ENCODE data around the gene SIPA1L3. TPM values are rescaled to one million over a fixed set of nuclear protein-coding genes. Genes with fewer than 3 reads are reported as not detected.
A peak's percentile ranks its signal among the peaks of the same experiment; 100 is the strongest.

The SIPA1L3 gene
- total RNA-seq, 6 donors from 2014 or later = 57.3 to 91.6 (median 69.4) TPM

- Histone ChIP-seq H3K4me3 (no peak overlapping the region), H3K27me3 (no peaks in the 10 kb centered on the region), H3K36me3 (peaks cover 7 to 80% (median 54%) of the 10 kb centered on the region in 4 donors), H3K27ac (no peak overlapping the region), H3K9me3 (no peaks in the 10 kb centered on the region), H3K4me1 (no peaks in the 10 kb centered on the region)
- TF ChIP-seq POLR2AphosphoS5 (IDR thresholded peaks at IDR 0.05) (no peak), POLR2A (IDR thresholded peaks at IDR 0.05) (no peak), EP300 (IDR thresholded peaks at IDR 0.05) (no peak), CTCF (IDR thresholded peaks at IDR 0.05) (no peak)
- no peak for ATAC-seq (ENCODE audit: low FRiP score in 2 of 2)
- 90% methylated on average over 13 of the region's 13 CpGs for WGBS, 2 donors
- DNase-seq = no peak
Observed at GRCh38 chr19:38203197-38203596, 296.2 kb downstream of the SIPA1L3 start.

- WGBS, 2 donors = 95 to 98% methylated on average over 4 to 8 of the region's 8 CpGs
- Histone ChIP-seq H3K27me3 (no peaks in the 10 kb centered on the region), H3K36me3 (peaks cover 7 to 71% (median 47%) of the 10 kb centered on the region in 4 donors), H3K9me3 (no peaks in the 10 kb centered on the region), H3K27ac (no peak overlapping the region), H3K4me3 (no peak overlapping the region), H3K4me1 (peaks cover under 1 to 3% (median 2%) of the 10 kb centered on the region in 4 donors)
- TF ChIP-seq CTCF (IDR thresholded peaks at IDR 0.05) (no peak), EP300 (IDR thresholded peaks at IDR 0.05) (no peak), POLR2AphosphoS5 (IDR thresholded peaks at IDR 0.05) (no peak), POLR2A (IDR thresholded peaks at IDR 0.05) (no peak)
- DNase-seq (no peak), ATAC-seq (ENCODE audit: low FRiP score in 2 of 2) (no peak)
Observed at GRCh38 chr19:38204096-38204495, 297.1 kb downstream of the SIPA1L3 start.

DNA sequence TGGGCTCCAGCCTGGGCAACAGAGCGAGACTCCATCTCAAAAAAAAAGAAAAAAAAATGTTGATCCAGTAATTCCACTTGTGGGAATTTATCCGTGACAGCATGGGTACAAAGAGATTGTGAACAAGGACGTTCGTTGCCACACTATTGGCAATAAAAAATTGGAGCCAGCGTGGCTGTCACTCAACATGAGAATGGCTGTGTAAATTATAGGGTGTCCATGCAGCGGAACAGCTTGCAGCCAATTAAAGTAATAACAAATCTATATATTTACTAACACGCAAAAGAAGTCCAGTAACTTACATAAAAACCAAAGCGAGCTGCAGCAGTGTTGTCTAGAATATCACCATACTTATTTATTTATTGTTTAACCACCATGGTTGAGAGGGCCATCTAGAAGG, 297.7 kb downstream of the SIPA1L3 start:
- Histone ChIP-seq H3K9me3 (no peaks in the 10 kb centered on the region), H3K4me3 (no peak overlapping the region), H3K36me3 (peaks cover 7 to 65% (median 44%) of the 10 kb centered on the region in 4 donors), H3K4me1 (peaks cover 7 to 9% (median 8%) of the 10 kb centered on the region in 4 donors), H3K27ac (no peak overlapping the region), H3K27me3 (peaks cover 0 to 3% (median 0%) of the 10 kb centered on the region in 4 donors)
- DNase-seq = no peak
- TF ChIP-seq CTCF (IDR thresholded peaks at IDR 0.05) = no peak
- no peak for TF ChIP-seq EP300 (IDR thresholded peaks at IDR 0.05)
- TF ChIP-seq POLR2A (IDR thresholded peaks at IDR 0.05) = no peak
- TF ChIP-seq POLR2AphosphoS5 (IDR thresholded peaks at IDR 0.05) = no peak
- ATAC-seq (ENCODE audit: low FRiP score in 2 of 2) = no peak
- 96% methylated on average over 8 of the region's 8 CpGs for WGBS, 2 donors

DNA sequence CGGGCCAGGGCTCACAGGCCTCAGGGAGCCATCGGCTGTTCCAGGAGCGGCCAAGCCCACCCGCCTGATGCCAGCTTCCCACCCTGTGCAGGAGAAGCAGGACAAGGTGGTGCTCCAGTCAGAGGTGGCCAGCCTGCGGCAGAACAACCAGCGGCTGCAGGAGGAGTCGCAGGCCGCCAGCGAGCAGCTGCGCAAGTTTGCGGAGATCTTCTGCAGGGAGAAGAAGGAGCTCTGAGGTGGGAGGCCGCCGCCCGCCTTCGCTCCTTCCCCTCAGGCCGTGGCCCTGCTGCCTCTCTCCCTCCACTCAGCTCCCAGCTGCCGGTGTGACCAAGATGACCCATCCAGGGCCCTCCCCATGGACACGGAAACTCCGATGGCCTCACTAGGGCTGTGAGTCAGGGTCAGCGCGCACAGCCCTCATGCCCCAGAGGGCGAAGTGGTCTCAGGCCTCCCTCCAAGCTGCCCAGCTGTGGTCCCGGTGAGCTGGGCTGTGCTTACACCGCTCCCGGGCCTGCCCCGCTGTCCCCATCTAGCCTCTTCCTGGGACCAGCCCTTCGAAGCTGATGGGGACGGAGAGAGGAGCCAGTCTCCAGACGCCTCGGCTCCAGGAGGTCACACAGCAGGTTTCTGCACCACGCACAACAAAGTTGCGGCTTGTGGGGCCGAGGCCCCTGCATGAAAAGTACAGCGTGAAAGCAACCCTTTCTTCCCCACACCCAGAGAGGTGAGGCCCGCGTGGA, 299.2 kb downstream of the SIPA1L3 start:
- Histone ChIP-seq H3K9me3 (no peaks in the 10 kb centered on the region), H3K27ac (no peak overlapping the region), H3K36me3 (peaks cover 7 to 50% (median 41%) of the 10 kb centered on the region in 4 donors), H3K4me1 (peaks cover 20 to 23% (median 23%) of the 10 kb centered on the region in 4 donors), H3K27me3 (peaks cover 0 to 16% (median 5%) of the 10 kb centered on the region in 4 donors), H3K4me3 (no peak overlapping the region)
- no peak for DNase-seq
- ATAC-seq (ENCODE audit: low FRiP score in 2 of 2) = peak in 1 of 2 donors; percentile 16
- TF ChIP-seq CTCF (IDR thresholded peaks at IDR 0.05) (no peak), EP300 (IDR thresholded peaks at IDR 0.05) (no peak), POLR2A (IDR thresholded peaks at IDR 0.05) (no peak), POLR2AphosphoS5 (IDR thresholded peaks at IDR 0.05) (no peak)
- 89 to 90% methylated on average over 34 to 35 of the region's 36 CpGs for WGBS, 2 donors

All from upper lobe of left lung (tissue), 6 donors.